HG03025 (cell line): ENCODE measurements around the gene PRUNE2.

ENCODE experiments used
- ATAC-seq: cut with Tn5 transposase; IDR thresholded peaks from one replicate; pipeline ENCODE4 v1.9.1; 2021; ENCODE audit warnings: mild to moderate bottlenecking, moderate library complexity; ENCODE audit not compliant: unreplicated experiment, low FRiP score

The PRUNE2 gene

DNA sequence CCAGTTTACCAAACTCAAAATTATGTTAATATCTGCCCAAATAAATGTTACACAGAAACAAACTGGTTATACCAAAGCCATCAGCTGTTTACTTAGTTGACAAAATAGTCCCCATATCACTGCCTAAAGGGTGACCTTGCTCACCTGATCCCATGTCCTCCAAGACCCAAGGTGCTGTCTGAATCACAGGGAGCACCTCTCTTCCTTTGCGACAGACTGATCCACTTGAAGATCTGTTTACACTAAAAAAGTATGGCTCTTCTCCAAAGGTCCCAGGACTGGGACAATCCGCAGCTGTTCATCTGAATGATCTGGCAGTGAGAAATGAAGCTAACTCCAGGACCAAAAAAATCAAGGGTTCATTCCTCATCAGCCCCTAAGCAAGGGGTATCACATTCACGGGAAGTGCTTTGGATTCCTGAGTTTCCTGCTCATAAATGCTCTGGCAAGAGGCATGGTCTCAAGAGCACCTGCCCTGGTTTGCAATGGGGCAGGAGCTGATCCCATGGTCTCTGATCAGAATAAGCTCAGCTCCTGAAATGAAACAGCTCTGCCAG is 5.0 kb downstream of the PRUNE2 start:
- ATAC-seq, result no peak

DNA sequence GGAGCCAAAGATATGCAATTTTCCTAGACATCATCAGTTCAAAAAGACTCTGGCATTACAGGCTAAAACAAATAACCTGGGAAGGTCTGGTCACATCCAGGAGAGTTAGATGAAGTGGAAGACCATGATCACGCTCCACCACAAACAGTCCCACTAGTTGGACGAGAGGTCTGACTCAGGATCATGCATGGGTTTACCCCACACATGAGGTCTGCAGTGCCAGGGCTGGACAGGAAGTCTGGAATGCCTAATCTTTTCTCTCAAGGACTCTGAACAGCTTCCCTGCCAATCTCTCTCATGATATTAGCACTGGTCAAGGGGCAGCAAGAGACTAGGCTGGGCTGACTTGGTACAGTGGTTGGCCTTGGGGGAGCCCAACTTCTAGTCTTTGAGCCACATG is 7.1 kb downstream of the PRUNE2 start:
- ATAC-seq, result no peak

DNA sequence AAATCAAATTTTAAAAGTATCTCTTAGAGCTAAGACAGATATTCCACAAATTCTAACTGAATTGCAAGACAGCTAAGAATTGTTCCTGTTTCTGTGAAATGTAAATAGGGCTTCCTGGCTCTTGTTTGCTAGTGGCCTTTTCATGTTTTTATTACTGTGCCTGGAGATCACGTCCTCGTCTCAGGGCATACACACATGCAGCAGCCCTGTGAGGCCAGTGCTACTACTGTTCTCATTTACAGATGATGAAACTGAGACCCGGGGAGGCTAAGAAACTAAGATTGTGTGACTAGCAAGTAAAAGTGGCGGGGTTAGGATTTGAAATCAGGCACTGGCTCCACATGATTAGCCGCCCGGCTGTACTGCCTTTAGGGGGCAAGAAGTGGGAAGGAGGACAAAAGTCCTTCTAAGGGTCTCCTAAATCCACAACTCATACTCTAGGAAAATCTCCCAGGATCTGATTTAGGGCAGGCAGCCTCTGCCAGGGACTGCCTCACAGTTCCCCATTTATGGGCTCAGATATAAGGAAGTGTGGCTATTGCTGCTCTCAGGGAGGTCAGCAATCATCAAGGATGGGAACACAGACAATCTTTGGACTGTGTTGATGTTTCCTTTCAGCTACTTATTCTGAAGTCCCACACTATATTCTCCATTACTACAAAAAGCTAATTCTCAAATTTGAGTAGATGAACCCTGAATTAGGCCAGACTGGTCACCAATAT is 7.9 kb downstream of the PRUNE2 start:
- no peak for ATAC-seq

DNA sequence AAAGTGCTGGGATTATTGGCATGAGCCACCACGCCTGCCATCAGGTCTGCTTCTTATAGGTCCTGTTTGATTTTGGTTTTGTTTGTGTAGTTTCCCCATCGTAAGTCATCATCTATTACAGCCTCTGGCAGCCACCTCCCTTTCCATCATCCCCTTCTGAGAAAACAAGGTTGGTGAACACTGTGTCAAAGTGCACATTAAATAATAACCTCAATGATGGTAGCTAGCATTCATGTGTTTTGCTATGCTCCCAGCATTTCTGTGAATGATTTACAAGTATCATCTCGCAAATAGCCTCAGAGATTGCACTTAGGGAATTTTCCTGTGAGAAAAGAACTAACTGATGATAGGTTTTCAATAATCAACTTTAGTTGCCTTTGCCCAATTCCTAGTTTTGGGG is 9.9 kb downstream of the PRUNE2 start:
- no peak for ATAC-seq

DNA sequence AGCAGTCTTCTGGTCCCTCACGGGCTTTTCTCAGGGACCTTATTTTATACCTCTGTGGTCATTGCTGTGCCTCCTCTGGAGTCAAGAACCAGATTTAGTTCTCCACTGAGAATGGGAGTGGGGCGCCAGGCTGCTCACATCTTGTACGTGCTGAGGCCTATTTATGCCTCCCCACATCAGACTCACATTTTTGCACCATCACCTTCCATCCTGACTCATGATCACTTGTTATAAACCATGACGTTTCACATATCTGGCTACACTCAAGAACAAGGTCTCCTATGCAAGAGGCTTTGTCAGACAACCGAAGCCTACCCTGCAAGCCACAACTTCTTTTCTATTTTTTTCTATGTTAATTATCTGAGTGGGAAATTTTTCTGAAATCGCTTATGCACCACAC is 10.7 kb downstream of the PRUNE2 start:
- ATAC-seq, result no peak

DNA sequence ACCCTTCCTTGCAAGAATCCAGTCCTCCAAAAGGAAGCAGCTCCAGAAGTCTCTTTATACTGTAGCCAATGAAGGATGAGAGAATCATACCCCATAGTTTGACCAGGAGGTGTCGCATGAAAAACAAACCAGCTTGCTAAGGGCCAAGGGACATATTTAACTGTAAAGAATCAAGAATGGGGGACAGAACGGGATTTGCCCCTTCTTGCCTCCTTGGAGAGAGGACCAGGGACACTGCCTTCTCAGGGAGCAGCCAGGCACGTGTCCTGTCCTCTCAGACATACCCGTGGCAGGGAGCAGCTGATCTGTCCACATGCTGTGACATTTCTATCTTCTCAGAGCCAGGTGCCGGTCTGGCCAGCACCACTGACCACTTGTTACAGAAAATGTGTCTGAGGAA is 11.7 kb downstream of the PRUNE2 start:
- ATAC-seq, result no peak

DNA sequence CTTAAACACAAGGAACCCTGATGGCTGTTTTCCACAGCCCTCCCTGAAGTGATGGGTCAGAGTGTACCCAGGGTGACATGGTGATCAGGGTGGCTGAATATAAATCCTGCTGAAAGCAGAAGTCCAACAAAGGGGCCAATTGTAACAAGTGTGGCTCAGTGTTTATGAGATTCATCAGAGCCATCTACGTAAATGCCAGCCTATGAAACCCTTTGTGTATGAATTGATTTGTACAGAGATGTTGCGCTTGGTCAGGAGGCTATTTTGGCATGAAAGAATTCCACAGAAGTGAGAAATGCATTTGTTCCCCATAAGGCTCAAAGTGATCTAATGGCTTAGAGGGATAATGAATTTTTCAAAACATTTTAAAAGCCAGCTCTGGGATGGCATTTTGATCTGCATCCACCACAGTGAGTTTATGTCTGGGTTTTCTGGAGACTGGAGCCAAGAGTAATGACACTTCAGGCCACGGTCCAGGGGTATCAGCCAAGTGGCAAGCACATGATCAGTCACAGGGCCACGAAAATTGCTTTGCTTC is 12.4 kb downstream of the PRUNE2 start:
- ATAC-seq, result no peak

DNA sequence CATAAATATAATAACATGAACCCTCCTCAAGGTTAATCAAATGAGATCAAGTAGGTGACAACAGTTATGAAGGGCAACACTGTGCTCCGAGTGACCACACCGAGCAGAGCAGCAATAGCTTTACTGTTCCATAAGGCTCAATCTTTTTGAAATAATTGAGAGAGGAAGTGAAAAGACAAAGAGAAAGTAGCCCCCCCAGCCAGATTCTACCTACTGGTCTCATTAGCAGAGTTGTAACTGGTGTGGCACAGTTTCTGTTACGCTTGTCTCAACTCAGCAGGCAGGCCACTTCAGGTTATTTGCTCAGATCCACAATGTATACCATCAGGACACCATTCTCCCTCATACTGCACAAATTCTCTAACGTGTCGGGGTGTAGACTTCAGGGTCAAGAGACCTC is 14.0 kb downstream of the PRUNE2 start:
- peak; percentile 67 for ATAC-seq

DNA sequence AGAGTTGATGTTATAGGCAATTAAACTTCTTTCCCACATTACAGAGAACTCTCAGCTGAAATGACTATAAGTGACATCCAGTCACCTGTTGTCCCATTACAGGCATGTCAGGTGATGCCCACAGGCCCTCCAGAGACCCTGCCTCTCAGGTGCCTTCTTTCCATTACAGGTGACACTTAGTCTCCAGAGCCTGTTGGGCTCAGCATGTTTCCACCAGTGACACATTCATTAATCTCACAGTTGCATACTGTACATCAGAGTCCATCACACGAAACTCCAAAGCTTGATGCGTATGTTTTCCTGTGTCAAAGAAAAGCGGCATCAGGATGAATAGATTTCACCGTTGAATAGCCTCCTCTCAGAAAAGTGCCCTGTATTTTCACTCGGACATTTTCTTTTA is 14.6 kb downstream of the PRUNE2 start:
- no peak for ATAC-seq

DNA sequence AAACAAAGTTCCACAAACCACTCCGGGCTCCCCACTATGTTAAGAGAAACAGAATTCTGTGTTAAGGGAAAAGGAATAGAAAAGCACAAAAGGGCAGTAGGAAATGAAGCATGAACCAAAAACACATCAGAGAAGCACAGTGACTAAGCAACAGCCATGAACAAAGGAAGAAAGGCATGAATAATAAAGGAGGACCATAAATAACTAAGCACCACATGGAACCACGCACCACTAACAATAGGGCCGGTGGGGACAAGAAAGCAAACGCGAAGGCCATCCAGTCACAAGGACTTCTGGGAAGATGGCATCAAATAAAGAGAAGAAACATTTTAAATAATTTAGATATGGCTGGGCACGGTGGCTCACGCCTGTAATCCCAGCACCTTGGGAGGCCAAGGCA is 18.0 kb downstream of the PRUNE2 start:
- ATAC-seq, result no peak

DNA sequence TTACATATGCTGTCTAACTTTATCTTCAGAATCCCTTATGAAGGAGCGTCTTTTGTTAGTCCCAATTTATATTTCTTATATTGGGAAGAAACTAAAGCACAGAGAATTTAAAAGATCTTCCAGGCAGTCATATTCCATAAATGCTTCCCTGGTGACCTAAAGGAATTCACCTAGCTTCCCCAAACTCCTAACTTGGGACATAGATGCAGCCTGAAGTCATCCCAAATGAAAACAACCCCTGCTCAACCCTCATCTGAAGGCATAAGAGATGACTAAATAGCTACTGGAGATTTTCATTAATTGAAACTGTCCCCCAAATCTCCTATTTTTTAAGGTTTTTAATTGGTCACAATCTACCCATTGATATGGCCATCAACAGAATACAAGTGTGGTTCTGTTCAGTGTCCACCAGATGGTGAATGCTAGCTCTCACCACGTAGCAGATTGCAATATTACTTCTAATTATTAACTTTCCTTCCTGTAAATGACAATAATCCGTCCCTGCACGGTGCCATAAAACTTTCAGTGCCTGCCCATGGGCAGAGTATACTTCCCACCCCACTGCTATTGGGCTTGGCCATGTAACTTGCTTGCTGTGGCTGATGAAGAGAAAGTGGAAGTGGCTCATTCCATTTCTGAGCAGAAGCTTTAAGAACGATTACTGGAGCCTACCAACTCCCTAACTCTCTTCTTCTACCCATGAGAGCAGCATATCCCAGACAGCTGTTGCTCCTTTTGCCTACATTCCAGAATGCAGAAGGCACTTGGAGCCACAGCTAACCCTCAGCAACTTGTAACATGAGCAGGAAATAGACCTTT is 18.7 kb downstream of the PRUNE2 start:
- peak; percentile 46 for ATAC-seq

DNA sequence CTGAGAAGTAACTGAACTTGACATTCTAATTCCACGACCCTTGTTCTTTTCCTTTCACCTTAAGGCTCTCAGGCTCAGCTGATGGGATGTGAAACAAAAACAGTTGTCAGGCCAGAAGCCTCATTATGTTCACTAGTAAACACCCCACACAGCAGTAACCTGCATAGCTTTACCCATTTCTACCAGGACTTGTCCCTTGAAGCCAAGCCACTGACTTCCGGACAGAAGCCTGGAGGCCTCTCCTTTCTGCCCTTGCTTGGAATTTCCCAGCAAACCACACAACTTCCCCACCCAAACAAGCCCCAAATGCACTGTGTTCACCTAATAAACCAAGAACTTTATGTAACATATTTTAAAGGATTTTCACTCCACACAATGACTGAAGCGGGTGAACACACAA is 19.6 kb downstream of the PRUNE2 start:
- ATAC-seq, result no peak

DNA sequence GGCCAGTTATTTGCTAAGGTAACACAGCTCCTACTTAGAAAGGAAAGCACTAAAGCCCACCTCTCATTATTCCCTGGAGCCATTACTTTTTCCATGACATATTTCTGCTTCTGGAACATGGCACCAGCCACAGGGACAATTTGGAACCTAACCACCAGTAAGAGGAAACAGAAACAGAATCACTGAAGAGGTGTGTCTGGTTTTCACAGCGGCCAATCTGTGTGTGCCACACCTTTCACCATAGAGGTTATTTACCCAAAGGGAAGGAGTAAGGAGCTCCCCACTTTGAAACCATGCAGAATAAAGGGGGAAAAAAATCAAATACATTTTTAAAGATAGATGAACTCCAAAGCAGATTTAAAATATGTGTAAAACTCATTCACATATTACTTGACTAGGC is 21.1 kb downstream of the PRUNE2 start:
- no peak for ATAC-seq

DNA sequence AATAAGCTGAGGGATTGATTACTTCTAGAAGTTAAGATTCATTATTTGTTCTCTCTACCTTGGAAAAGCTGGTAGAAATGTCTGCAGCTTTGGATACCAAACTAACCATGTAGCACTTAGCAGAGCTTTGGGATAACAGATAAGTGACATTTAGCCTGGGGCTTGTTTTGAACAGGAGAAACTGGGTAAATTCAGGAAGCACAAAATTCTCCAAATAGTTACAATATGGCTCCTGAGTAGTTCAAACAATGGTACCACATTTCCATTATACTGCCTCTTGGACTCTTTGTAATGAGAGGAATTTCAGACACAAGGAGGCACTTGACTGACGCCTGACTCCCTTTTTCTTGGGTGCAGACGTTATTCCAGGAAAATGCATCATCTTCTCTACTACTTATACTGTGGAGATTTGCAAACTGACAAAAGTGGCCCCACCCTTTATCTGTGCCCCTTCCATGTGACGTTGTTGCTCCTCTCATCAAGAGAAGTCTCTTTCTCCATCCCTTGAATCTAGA is 22.5 kb downstream of the PRUNE2 start:
- ATAC-seq, result no peak

DNA sequence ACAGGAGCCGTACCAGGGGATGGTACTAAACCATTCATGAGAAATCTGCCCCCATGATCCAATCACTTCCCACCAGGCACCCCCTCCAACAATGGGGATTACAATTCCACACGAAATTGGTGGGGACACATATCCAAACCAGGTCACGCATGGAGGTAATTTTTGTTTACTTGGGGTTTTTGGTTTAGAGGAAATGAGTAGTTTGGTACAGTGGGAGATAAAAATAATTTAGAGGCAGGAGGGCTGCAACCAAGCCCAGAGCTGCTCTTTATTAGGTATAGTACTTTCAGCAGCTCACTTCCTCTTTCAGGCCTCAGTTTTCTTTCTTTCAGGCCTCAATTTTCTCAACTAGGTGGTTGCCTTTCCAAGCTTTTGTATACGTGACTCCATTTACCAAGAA is 23.2 kb downstream of the PRUNE2 start:
- ATAC-seq, result peak; percentile 82

DNA sequence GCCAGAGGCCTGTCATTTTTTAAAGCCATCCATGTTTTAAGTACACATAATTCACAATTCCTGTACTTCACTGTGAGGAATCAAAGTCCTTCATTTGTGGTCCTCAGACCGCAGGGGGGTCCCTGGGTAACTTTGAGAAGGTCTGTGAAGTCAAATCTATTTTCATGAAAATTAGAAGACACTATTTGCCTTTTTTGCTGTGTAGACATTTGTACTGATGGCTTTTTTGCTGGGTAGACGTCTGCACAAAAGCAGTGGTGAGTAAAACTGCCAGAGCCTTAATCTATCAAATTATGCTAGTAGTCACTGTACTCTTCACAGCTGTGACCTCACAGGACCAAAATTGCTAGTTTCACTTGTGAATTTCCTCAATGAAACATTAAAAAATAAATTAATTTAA is 25.7 kb downstream of the PRUNE2 start:
- ATAC-seq, result no peak

DNA sequence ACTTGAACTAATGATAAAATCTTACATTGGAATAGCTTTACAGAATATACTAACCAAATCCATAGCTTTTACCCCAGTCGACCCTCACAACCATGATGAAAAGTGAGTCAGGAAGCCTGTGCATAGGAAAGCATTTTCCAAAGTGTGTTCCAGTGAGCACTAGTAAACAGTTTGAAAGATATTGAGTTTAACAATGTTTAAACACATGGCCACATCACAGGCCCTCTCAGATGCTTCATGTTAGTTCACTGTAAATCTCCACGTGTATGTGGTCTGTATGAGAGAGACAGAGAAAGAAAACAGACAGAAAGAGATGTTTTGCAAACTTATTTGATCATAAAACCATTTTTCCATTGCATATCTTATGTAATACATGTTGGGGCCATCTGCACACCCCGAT is 27.0 kb downstream of the PRUNE2 start:
- no peak for ATAC-seq

DNA sequence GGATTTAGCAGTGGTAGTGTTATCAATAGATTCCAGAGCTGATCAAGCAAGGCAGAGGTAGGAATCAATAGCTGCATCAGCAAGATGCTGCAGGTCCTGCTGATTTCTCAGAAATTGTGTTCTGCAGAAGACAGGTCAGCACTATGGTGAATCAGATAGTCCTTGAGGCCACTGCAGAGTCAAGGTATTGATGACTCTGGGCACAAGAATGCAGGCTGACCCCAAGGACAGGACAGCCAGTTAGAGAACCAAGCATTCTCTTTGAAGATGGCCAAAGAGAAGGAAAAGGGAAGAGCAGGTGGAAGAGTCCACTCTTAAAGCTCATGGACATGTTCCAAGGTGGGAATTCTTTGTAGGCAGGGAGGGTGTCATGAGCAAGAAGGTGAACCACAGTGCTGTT is 28.0 kb downstream of the PRUNE2 start:
- ATAC-seq, result no peak

DNA sequence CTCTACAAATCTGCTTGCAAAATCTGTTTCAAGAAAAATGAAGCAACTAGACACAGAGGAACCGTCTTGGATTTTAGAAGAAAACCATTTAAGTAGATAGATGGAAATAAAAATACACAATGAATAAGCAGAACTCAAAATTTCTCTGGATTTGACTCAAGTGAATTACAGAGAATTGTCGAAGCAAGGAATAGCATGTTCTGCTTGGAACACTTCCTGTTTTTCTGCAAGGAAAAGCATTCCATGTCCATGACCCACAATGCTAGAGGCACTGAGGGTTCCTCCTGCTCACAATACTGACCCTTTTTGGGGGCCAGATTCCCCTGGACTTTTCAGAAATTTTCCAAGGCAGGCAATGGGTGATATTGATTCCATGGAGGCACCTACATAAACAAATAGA is 29.8 kb downstream of the PRUNE2 start:
- no peak for ATAC-seq

DNA sequence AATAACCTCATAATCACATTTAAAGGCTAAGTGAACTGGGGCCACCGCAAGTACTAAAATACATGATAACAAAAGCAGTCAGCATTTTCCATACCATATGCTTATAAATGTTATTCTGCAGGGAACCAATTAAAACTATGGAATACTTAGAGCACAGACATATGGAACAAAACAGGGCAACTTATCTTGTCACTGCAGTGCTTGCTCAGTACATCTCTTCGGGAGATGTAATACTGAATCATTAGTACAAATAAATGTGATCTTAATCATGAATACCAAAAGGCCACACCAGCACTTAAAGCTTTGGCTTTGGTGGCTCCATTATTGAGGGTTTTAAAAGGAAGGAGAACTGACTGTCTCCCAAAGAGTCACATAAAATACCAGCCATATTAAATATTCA is 32.1 kb downstream of the PRUNE2 start:
- no peak for ATAC-seq

DNA sequence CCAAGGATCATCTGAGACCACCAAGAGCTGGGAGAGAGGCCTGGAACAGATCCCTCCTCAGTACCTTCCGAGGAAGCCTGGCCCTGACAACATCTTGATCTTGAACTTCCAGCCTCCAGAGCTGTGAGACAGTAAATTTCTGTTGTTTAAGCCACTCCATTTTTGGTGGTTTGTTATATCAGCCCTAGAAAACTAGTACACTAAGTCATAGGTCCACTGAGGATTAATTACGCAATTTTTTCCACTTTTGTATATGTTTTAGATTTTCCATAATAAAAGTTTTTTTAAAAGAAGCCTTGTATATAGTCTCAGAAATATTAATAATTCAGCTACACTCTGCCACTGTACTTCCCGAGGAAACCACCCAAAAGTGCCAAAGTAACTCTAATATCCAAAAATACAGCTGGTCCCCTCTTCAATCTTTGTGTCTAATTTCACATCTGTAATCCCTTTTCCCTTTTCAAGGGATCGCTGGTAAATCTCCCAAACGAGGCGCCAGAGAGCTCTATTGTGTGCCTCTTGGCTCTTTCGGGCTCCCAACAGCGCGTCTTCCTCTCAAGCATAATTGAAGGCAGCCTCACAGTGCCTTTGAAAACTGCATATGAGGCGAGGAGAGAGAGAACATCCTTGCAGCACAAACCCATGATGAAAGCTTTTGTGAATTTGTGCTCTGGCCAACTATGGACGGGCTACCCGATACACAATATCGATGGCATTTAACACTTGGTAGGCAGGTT is 32.7 kb downstream of the PRUNE2 start:
- no peak for ATAC-seq
